ENCODE results near the gene NAV2. TPM values are rescaled to one million over a fixed set of nuclear protein-coding genes. Genes with fewer than 3 reads are reported as not detected.

NAV2 gene
- polyA plus RNA-seq, 1 experiment: 5.1 TPM

DNA sequence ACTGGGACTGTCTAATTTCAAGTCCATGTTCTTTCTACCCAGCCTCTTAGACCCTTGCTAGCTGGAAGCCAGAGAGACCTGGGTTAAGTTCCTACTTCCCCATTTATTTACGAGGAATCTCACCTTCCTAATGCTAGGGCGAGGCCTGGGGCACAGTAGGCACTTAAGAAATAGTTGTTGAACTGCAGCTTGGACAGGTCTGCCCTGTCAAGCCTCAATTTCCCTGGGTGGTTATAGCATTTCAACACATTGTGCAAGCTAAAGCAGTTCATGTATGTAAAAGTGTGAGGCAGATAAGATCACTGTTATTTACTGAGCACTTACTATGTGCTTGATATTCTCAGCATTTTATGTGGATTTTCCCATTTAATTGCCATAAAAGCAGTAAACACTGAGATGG, 12.1 kb downstream of the NAV2 start:
- H3K27ac ChIP-seq (ENCODE audit: low read depth, low read length): no peak overlapping the region
- ChIA-PET POLR2A (no interaction called here), CTCF (interaction anchor here (2.2 kb wide), 1 partner anchor 178 kb away, joined by 5 read pairs; no protein-coding TSS in a partner anchor)
- TF ChIP-seq, protein P1, sequence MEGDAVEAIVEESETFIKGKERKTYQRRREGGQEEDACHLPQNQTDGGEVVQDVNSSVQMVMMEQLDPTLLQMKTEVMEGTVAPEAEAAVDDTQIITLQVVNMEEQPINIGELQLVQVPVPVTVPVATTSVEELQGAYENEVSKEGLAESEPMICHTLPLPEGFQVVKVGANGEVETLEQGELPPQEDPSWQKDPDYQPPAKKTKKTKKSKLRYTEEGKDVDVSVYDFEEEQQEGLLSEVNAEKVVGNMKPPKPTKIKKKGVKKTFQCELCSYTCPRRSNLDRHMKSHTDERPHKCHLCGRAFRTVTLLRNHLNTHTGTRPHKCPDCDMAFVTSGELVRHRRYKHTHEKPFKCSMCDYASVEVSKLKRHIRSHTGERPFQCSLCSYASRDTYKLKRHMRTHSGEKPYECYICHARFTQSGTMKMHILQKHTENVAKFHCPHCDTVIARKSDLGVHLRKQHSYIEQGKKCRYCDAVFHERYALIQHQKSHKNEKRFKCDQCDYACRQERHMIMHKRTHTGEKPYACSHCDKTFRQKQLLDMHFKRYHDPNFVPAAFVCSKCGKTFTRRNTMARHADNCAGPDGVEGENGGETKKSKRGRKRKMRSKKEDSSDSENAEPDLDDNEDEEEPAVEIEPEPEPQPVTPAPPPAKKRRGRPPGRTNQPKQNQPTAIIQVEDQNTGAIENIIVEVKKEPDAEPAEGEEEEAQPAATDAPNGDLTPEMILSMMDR (IDR thresholded peaks at IDR 0.05; ENCODE audit: low read depth, low read length): no peak
- H3K9me3 ChIP-seq (ENCODE audit: control insufficient read depth, insufficient read depth, low read length): no peaks in the 10 kb centered on the region; the same call in 1 of the 2 replicates
- DNase-seq (ENCODE audit: low read depth, low spot score): no peak
- no peak overlapping the region for H3K4me3 ChIP-seq (ENCODE audit: low read depth, low read length)
- no peaks in the 10 kb centered on the region for H3K27me3 ChIP-seq (ENCODE audit: control insufficient read depth, insufficient read depth, low read length)

DNA sequence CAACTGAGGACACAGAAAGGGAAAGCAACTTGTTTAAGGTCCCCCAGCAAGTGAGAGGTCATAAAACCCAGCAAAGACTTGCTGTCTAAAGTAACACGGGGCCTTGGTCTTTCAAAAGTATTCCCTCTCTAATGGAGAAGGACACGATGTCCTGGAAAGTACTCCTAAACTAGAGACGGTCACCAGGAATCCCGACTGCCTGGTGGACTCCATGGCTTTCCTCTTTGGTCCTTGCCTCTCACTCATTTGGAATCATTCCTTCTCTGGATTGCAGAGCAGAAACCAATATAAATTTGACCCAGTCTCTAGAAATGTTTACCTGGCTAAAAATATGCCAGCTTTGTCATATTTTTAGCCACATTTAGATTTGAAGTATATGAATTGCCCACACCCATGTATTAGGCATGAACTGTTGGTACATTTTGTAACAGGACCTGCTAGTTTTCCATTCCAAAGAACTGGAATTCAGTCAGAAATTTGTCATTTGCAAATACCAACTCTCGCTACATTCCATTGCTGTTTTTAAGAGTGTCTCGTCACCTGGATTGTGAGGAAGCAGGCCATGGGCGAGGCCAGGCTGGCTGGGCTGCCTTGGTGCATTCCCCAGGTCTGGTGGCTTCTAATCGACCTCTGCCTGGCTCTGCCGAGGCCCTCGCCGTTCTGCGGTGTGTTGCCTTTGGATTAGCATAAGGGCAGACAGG, 12.9 kb downstream of the NAV2 start:
- TF ChIP-seq, protein P1 (IDR thresholded peaks at IDR 0.05; ENCODE audit: low read depth, low read length): no peak
- Histone ChIP-seq H3K27ac (ENCODE audit: low read depth, low read length) (no peak overlapping the region), H3K4me3 (ENCODE audit: low read depth, low read length) (no peak overlapping the region), H3K9me3 (ENCODE audit: control insufficient read depth, insufficient read depth, low read length) (no peaks in the 10 kb centered on the region; the same call in 1 of the 2 replicates), H3K27me3 (ENCODE audit: control insufficient read depth, insufficient read depth, low read length) (no peaks in the 10 kb centered on the region)
- no peak for DNase-seq (ENCODE audit: low read depth, low spot score)
- POLR2A ChIA-PET: no interaction called here
- CTCF ChIA-PET: interaction anchor here (2.2 kb wide), 2 partner anchors 18 to 178 kb away, joined by 5 to 12 read pairs; no protein-coding TSS in a partner anchor

DNA sequence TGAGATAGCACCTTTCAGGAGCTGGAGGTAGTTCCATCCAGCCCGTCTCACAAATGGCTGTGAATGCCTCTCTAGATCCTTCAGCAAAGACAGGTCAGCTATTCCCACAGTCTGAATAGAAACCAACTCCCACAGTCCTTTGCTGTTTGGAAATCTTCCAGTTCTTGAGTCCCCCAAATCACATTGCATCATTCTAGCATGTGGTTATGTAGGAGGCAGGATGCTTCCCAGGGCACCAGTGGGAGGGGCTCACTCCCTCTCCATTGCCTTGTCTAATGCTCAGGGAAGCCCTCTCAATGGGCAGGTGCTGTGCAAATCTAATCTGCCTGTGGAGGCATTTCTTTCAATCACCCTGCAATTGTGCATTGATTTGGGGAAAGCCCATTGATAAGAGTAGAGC, 14.6 kb downstream of the NAV2 start:
- ChIA-PET POLR2A (no interaction called here), CTCF (interaction anchor here (0.5 to 2.2 kb wide), 3 partner anchors 9 to 205 kb away, joined by 3 to 12 read pairs (median 5); no protein-coding TSS in a partner anchor)
- peak; percentile 44 for DNase-seq (ENCODE audit: low read depth, low spot score)
- no peak overlapping the region for H3K4me3 ChIP-seq (ENCODE audit: low read depth, low read length)
- H3K27ac ChIP-seq (ENCODE audit: low read depth, low read length): no peak overlapping the region
- H3K9me3 ChIP-seq (ENCODE audit: control insufficient read depth, insufficient read depth, low read length): no peaks in the 10 kb centered on the region; the same call in 1 of the 2 replicates
- TF ChIP-seq, protein P1 (IDR thresholded peaks at IDR 0.05; ENCODE audit: low read depth, low read length): no peak
- no peaks in the 10 kb centered on the region for H3K27me3 ChIP-seq (ENCODE audit: control insufficient read depth, insufficient read depth, low read length)

DNA sequence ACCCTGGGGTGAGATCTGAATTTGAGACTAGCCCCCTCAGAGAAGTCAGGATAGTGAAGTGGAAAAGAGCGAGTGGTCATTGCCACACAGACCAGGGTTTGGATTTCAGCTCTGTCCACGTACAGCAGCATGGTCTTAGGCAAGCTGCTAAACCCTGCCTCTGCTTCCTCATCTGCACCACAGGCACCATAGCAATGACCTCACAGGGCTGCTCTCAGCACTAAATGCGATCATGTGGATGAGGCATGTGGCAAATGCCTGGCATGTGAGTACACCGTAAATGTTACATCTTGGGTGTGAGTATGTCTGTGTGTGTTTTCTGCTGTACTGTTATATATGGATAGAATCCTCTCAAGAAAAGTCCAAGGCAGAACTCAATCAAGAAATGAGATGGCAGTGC, 15.8 kb downstream of the NAV2 start:
- CTCF ChIA-PET: interaction anchor here (1.3 to 2.0 kb wide), 2 partner anchors 10 to 165 kb away, joined by 7 to 8 read pairs; no protein-coding TSS in a partner anchor
- no peaks in the 10 kb centered on the region for H3K27me3 ChIP-seq (ENCODE audit: control insufficient read depth, insufficient read depth, low read length)
- POLR2A ChIA-PET: no interaction called here
- H3K9me3 ChIP-seq (ENCODE audit: control insufficient read depth, insufficient read depth, low read length): no peaks in the 10 kb centered on the region; the same call in 1 of the 2 replicates
- TF ChIP-seq, protein P1 (IDR thresholded peaks at IDR 0.05; ENCODE audit: low read depth, low read length): no peak
- H3K4me3 ChIP-seq (ENCODE audit: low read depth, low read length): no peak overlapping the region
- DNase-seq (ENCODE audit: low read depth, low spot score): peak; percentile 50
- no peak overlapping the region for H3K27ac ChIP-seq (ENCODE audit: low read depth, low read length)

DNA sequence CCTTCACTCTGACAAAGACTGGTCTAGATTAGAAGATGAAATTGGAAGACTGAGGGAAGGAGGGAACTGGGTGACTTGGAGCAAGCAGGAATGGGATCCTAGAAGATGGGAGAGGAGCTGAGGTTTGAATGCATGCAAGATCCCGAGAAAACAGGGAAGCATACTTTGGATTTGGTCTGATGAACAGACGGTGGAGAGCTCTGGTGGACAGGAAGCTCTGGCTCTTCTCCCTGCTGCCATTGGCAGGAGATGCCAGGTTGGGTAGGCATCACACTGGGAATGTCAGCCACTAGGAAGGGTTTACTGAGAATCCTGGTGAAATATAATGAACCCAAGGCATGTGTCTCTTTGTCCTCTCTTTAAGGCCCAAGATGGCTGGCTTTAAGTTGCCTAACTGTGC, 16.5 kb downstream of the NAV2 start:
- POLR2A ChIA-PET: no interaction called here
- H3K27ac ChIP-seq (ENCODE audit: low read depth, low read length): no peak overlapping the region
- DNase-seq (ENCODE audit: low read depth, low spot score): no peak
- no peaks in the 10 kb centered on the region; the same call in 1 of the 2 replicates for H3K9me3 ChIP-seq (ENCODE audit: control insufficient read depth, insufficient read depth, low read length)
- TF ChIP-seq, protein P1 (IDR thresholded peaks at IDR 0.05; ENCODE audit: low read depth, low read length): no peak
- CTCF ChIA-PET: interaction anchor here (0.6 to 2.0 kb wide), 4 partner anchors 9 to 174 kb away, joined by 3 to 8 read pairs (median 7); no protein-coding TSS in a partner anchor
- H3K4me3 ChIP-seq (ENCODE audit: low read depth, low read length): no peak overlapping the region
- no peaks in the 10 kb centered on the region for H3K27me3 ChIP-seq (ENCODE audit: control insufficient read depth, insufficient read depth, low read length)
